ENCODE data around the gene DGKD. TPM values are rescaled to one million over a fixed set of nuclear protein-coding genes. Genes with fewer than 3 reads are reported as not detected.

Gene DGKD
- total RNA-seq, 1 experiment from 2014 or later = 52.0 TPM

- Histone ChIP-seq H3K9me3 (ENCODE audit: control insufficient read depth in 1 of 2, insufficient read depth in 1 of 2, low read depth in 1 of 2, low read length in 2 of 2) (no peaks in the 10 kb centered on the region), H3K9ac (ENCODE audit: low read length) (peak overlapping the region; percentile 73), H3K4me3 (replicated peaks in 1 of 2; ENCODE audit: low read depth in 1 of 2, low read length in 2 of 2) (peak overlapping the region; percentile 41 to 65), H3K4me1 (ENCODE audit: control insufficient read depth in 1 of 2, insufficient read depth in 2 of 2, low read length in 2 of 2) (peaks cover 68 to 98% of the 10 kb centered on the region in 2 experiments), H2AFZ (ENCODE audit: low read depth, low read length, poor library complexity, severe bottlenecking) (no peak overlapping the region), H4K20me1 (ENCODE audit: insufficient read depth) (peaks cover 7% of the 10 kb centered on the region; the same call in 1 of the 2 replicates), H3K27ac (ENCODE audit: low read depth, low read length) (peak overlapping the region; percentile 77), H3K27me3 (ENCODE audit: insufficient read depth, low read length) (no peaks in the 10 kb centered on the region), H3K9me2 (ENCODE audit: insufficient read depth) (no peaks in the 10 kb centered on the region), H3K79me2 (ENCODE audit: insufficient read depth, low read length) (peaks cover 88% of the 10 kb centered on the region), H3K4me2 (ENCODE audit: low read length) (peak overlapping the region; percentile 87), H3K36me3 (ENCODE audit: control insufficient read depth in 1 of 2, insufficient read depth in 2 of 2, low read length in 2 of 2) (peaks cover 0 to 6% of the 10 kb centered on the region in 2 experiments; a peak in 1 of 4 replicates)
- BruUV-seq (replicated peaks) = no TSS peak
- peak; percentile 63 for ATAC-seq
- POLR2A ChIA-PET = interaction anchor here (1.0 kb wide), 1 partner anchor 17 kb away, joined by 3 read pairs; no protein-coding TSS in a partner anchor
- DNase-seq (ENCODE audit: low read depth, low spot score) = peak; percentile 37
- TF ChIP-seq POLR2AphosphoS5 (IDR thresholded peaks at IDR 0.05; ENCODE audit: low read depth, low read length) = peak; percentile 69
- peak; percentile 45; the same call in 1 of the 2 replicates for TF ChIP-seq SIN3A (IDR thresholded peaks at IDR 0.05; ENCODE audit: low read depth)
- no peak for TF ChIP-seq ZFX (IDR thresholded peaks at IDR 0.05)
- TF ChIP-seq, protein P1, sequence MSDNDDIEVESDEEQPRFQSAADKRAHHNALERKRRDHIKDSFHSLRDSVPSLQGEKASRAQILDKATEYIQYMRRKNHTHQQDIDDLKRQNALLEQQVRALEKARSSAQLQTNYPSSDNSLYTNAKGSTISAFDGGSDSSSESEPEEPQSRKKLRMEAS (IDR thresholded peaks at IDR 0.05) = peak; percentile 50
- no peak for TF ChIP-seq POLR2A (IDR thresholded peaks at IDR 0.05; ENCODE audit: borderline replicate concordance, extremely low read depth, insufficient read depth, insufficient read length)
- no peak for TF ChIP-seq EZH2phosphoT487 (IDR thresholded peaks at IDR 0.05; ENCODE audit: borderline replicate concordance)
- no peak for TF ChIP-seq CBX3 (IDR thresholded peaks at IDR 0.05; ENCODE audit: low read depth)
- no peak for TF ChIP-seq ZBTB33 (IDR thresholded peaks at IDR 0.05; ENCODE audit: extremely low read depth, insufficient replicate concordance, low read length)
- TF ChIP-seq FOSL1 (IDR thresholded peaks at IDR 0.05; ENCODE audit: low read depth) = peak; percentile 68
- no peak for TF ChIP-seq ELF1 (IDR thresholded peaks at IDR 0.05; ENCODE audit: borderline replicate concordance, low read depth)
- no peak; the same call in 1 of the 2 replicates for TF ChIP-seq SRF (IDR thresholded peaks at IDR 0.05; ENCODE audit: low read depth)
- peak; percentile 59 for TF ChIP-seq SP1 (IDR thresholded peaks at IDR 0.05; ENCODE audit: low read depth)
- RAD21 ChIA-PET (ENCODE audit: low non-redundant PET in 1 of 2, low total read pairs in 2 of 2, uncharacterized antibody in 2 of 2, unreplicated experiment in 2 of 2) = interaction anchor here in 1 of 2 experiments (1.3 kb wide), 1 partner anchor 24 kb away, joined by 3 read pairs; no protein-coding TSS in a partner anchor
- CTCF ChIA-PET = interaction anchor here (1.1 kb wide), 1 partner anchor 24 kb away, joined by 5 read pairs; no protein-coding TSS in a partner anchor
- intact Hi-C loops (cut with micrococcal nuclease) = no loop called here
These were observed 64.7 kb downstream of the DGKD start for GRCh38 chr2:233418761-233419546.
